Activated T-cell treated with anti-CD3 and anti-CD28 coated beads for 48 hours (primary cell): Measurements from ENCODE around the gene IRGQ.
"Not testable (repeated sequence)": the region's sequence is repeated elsewhere in the genome, so short reads cannot be mapped to it uniquely, and the experiment has no call there.

ENCODE experiments used
- DNase-seq: peaks from one replicate; pipeline ENCODE4 v3.0.0-alpha.2; 2020; ENCODE audit warnings: low read depth

IRGQ gene

GRCh38 chr19:43570174-43570791 lies 25.7 kb downstream of the IRGQ start:
- no peak for DNase-seq

DNA sequence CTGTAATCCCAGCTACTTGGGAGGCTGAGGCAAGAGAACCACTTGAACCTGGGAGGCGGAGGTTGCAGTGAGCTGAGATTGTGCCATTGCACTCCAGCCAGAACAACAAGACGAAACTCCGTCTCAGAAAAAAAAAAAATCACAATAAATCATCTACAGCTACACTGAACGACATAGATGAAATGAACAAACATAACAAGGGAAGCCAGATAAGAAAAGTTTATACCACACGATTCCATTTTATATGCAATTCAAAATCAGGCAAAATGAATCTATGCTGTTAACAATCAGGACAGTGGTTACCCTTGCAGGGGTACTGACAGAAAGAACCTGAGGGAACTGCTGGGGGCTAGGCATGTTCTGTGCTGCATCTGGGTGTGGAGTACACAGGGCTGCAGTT lies 26.3 kb downstream of the IRGQ start:
- no peak for DNase-seq

GRCh38 chr19:43564800-43565199 lies 31.1 kb downstream of the IRGQ start:
- DNase-seq: no peak

DNA sequence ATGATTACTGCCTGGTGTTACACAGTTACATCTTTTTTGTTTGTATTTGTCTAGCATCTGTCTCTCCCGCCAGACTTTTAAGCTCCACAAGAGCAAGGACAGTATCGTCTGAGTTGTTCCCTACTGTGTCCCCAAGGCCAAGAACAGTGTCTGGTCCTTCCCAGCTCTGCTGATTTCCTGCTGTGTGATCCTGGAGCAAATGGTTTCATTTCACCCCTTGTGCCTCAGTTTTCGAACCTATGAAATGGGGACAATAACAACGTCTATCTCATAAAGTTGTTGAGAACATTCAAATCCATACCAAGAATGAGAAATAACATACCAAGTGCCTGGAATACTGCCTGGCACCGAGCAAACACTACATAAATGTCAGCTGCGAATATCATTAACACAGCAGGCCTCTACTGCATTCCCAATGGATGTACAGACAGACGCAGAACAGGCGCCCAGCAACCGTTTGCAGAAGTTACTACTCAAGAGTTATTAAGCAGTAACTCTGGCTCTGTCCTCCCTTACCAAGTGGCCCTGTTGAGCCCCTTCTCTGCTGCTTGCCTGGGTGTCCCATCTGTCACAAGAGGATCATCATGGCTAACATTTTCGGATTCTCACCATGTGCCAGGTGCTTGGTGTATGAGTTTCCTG lies 32.0 kb downstream of the IRGQ start:
- DNase-seq: no peak

GRCh38 chr19:43562698-43563241 lies 33.2 kb downstream of the IRGQ start:
- DNase-seq: peak; percentile 54

- no peak for DNase-seq
Observed at GRCh38 chr19:43562226-43562697, 33.7 kb downstream of the IRGQ start.

GRCh38 chr19:43561139-43561970 lies 34.6 kb downstream of the IRGQ start:
- no peak for DNase-seq

GRCh38 chr19:43560687-43561086 lies 35.2 kb downstream of the IRGQ start:
- no peak for DNase-seq

- DNase-seq: peak; percentile 68
Observed at GRCh38 chr19:43555185-43555770, 40.7 kb downstream of the IRGQ start.

DNA sequence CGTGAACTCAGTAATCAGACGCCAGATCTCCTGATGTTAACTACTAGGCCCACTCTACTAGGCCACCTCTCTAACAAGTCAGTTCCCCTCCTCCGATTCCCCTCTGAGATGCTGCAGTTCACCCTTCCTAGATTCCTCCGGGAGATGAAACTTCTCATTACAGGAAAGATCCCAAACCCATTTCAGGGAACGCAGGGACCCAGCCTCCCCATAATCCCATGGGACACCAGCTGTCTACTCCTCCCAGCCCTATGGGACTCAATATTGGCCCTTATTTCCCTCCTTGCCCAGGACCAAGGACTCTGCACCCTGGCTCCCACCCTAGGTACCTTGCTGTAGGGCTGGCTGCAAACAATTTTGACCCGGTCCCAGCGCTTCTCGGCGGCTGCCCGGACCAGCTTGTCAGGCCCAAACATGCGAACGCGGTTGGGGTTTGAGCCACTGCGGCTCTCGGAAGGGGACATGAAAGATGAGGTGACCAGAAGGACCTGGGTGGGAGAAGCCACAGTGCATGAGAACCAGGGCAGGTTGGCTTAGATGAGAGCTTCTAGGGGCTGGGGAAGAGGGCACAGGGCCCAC lies 41.5 kb downstream of the IRGQ start:
- DNase-seq: no peak

DNA sequence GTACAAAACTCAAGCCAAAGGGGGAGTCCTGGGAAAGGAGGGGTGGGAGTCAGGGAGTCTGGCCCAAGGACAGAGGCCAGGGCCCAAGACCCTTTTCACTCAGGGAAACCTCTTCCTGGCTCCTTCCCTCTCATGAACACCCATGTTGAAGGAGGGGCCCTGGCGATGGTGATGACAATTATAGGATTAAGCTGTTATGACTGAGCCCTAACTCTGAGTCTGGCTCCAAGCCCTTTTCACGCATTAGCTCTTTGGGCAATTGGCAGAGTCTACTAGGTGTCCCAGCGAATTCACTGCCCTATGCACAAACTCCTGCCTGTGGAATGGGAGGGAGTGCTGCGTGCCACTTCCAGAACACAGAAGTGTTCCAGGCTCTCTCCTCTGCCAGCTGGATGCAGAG lies 42.3 kb downstream of the IRGQ start:
- DNase-seq: no peak

DNA sequence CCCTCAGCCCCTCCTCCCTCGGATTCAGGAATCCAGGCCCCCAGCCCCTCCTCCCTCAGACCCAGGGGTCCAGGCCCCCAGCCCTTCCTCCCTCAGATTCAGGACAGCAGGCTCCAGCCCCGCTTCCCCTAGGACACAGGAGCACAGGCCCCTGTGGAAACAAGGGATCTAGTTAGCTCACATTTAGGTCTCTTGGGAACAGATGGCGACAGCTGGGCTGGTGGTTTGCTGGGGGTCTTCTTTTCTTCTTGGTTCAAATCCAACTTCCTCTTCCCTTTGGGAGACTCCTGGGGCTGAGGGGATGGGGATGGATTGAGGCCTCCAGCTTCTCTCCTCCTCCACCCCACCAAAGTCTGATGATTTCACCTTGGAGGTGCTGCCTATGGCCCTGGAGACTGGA lies 43.3 kb downstream of the IRGQ start:
- DNase-seq: no peak

DNA sequence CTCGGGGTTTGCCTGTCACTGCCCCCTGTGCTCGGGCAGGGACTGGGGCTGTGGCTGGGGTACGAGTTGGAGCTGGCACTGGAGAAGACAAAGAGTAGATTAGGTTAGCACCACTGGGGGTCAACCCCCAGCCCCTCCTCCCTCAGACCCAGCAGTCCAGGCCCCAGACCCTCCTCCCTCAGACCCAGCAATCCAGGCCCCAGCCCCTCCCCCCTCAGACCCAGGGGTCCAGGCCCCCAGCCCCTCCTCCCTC lies 43.8 kb downstream of the IRGQ start:
- no peak for DNase-seq

DNA sequence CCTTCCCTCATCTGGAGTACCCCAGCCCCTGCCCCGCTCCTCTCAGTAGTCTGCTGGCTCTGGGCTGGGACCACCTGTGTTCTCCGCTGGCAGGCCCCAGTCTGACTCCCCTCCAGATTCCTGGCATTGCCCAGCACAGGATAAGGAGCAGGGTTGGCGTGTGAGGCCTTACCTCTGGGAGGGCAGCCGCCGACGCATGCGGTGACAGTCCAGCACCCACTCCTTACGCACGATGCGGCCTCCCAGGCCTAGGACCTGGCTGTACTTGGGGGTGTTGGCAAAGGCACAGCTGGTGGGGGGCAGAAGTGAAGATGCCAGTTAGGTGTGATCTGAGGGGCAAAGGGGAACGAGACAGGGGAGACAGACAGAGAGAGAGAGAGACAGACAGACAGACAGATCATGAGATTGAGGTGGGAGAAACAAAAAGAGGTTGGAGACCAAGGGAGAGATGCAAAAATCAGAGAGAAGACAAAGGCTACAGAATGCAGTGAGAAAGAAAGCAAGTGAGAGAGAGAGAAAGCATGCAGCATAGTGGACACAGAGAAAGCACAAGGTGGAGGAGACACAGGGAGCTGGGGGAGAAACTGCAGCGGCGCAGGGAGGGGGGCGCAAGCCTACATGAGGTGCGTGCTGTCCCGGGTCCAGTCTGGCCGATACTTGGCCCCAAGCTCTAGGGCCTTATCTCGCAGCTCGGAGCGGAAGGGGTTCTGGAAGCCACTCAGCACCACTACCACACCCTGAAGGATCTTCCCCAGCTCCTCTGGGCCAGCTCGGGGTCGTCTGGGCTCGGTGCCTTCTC lies 44.3 kb downstream of the IRGQ start:
- no peak for DNase-seq

DNA sequence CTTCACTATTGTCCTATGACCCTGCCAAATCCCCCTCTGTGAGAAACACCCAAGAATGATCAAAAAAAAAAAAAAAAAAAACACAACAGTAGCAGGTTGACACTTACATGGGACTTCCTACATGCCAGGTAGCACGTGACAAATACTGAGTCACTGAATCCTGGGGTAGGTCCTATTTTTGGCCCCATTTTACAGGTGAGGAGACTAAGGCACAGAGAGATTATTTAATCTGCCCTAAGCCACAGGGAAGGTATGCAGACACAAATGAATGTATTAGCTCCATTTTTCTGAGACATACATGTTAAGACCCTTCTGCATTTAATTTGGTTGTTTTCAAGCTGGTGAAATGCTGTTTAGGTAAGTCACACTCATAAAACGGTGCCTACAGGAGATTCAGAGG lies 47.2 kb downstream of the IRGQ start:
- DNase-seq: no peak

GRCh38 chr19:43547926-43548325 lies 48.0 kb downstream of the IRGQ start:
- DNase-seq: not testable (repeated sequence)

DNA sequence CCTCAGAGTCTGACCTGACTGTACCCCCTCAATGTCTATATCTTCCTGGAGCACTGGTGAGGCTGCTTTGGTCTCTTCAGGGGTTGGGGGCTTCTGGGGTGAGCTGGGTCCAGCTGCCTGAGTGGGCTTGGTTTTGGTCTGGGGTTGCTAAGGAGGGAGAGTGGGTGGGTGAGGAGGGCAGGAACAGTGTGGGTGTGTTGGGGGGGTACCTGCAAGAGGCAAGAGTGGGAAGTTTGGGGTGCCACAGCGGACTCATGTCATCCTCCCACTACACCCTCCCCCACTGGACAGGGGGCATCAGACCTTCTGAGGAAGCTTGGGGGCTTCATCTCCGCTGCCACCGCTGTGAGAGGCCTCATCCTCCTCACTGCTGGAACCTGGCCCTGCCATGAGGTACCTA lies 49.4 kb downstream of the IRGQ start:
- no peak for DNase-seq

GRCh38 chr19:43545981-43546380 lies 50.0 kb downstream of the IRGQ start:
- DNase-seq: no peak

DNA sequence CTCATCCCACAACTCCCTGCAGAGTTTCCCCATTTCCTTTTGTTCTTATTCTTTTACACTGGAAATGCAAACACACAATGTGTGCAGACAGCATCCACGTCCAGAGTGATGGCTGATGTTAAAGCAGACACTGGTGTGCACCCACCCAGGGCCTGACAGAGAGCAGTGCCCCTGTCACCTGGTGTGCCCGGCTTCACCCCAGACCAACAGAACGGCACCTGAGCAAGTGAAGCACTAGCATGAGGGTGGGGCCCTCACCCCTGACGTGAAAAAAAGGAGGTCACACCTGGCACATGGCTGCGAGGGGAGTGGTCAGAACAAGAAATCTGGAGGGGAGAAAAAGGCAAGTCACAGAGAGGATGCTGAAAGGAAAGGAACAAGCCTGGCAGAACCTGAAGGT lies 50.7 kb downstream of the IRGQ start:
- DNase-seq: no peak

DNA sequence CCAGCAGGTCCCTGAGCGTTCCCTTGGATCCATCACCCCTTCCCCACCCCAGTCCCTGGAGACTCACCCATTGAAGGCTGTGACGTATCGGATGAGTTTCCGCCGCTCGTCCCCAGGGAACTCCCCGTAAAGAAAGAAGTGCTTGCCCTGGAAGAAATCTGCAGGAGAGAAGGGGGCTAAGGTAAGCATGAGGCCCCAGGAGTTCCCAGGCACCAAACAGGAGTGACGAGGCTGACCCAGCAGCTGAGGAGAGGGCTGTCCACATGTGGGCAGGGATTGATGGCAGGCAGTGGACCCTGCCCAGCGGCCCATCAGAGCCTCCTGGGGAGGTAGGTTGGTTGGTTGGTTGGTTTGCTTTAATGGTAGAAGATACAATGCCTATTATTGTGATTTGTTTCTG lies 51.9 kb downstream of the IRGQ start:
- DNase-seq: no peak

- no peak for DNase-seq
Observed at GRCh38 chr19:43541920-43542650, 53.8 kb downstream of the IRGQ start.
